ENCODE results near the gene CHAC2. TPM values are rescaled to one million over a fixed set of nuclear protein-coding genes. Genes with fewer than 3 reads are reported as not detected.

The CHAC2 gene
- total and polyA plus RNA-seq, 2 of the 13 experiments (the other 11 are each of a cell fraction or from before 2014, with no cell fraction given): 1.7 to 10.7 TPM

- TF ChIP-seq PAXIP1 (CRISPR knock-in tag; conservative IDR thresholded peaks at IDR 0.05) (no peak), ASH2L (IDR thresholded peaks at IDR 0.05; ENCODE audit: insufficient read length, low read depth, low read length) (no peak), LRRFIP1 (CRISPR knock-in tag; conservative IDR thresholded peaks at IDR 0.05) (no peak), ZKSCAN5 (CRISPR knock-in tag; IDR thresholded peaks at IDR 0.05) (no peak)
These were observed 27.4 kb upstream of the CHAC2 start (continued) for GRCh38 chr2:53740170-53740569.

- no peak for ATAC-seq
- intact Hi-C loops (cut with micrococcal nuclease; ENCODE audit: unreplicated experiment): no loop called here
- no peak overlapping the region for H3K27ac ChIP-seq (ENCODE audit: extremely low read length, insufficient read depth, low read length)
- 0 out of 2 replicates have a peak, but pooled peaks have one; percentile 24 for TF ChIP-seq MAFF (IDR thresholded peaks at IDR 0.05; ENCODE audit: low read depth, low read length)
- TF ChIP-seq MAFK (conservative IDR thresholded peaks at IDR 0.05 in 1 of 2, IDR thresholded peaks at IDR 0.05 in 1 of 2; ENCODE audit: low read length in 2 of 2): peak in 1 of 2 experiments; percentile 56; a peak in 1 of 4 replicates
- TF ChIP-seq POLR2AphosphoS5 (IDR thresholded peaks at IDR 0.05; ENCODE audit: low read depth, low read length): no peak
- TF ChIP-seq PTBP1 (IDR thresholded peaks at IDR 0.05; ENCODE audit: low read depth, low read length, poor library complexity, severe bottlenecking): no peak
- TF ChIP-seq ARHGAP35 (CRISPR knock-in tag; IDR thresholded peaks at IDR 0.05; ENCODE audit: borderline replicate concordance): no peak
- no peak for TF ChIP-seq HCFC1 (IDR thresholded peaks at IDR 0.05; ENCODE audit: low read depth, low read length)
- no peak for DNase-seq (ENCODE audit: low spot score)
- H3K79me2 ChIP-seq (ENCODE audit: insufficient read depth, low read length): no peaks in the 10 kb centered on the region
- BruUV-seq (replicated peaks): no TSS peak
- WGBS (ENCODE audit: low lambda C conversion rate): 96% methylated on average over 2 of the region's 2 CpGs
- H3K9ac ChIP-seq (ENCODE audit: insufficient read depth, low read depth, low read length): no peak overlapping the region
- H3K4me2 ChIP-seq (ENCODE audit: low read depth, low read length): no peak overlapping the region
- ChIA-PET POLR2A (interaction anchor here (1.0 kb wide), 1 partner anchor 23 kb away, joined by 3 read pairs; the partner anchor contains the start of gene CHAC2), CTCF (ENCODE audit: low intra/inter-chr PET ratio, low total read pairs) (no interaction called here)
- no peak overlapping the region for H2AFZ ChIP-seq (ENCODE audit: low read length)
- H3K27me3 ChIP-seq (ENCODE audit: control insufficient read depth in 1 of 2, insufficient read depth in 2 of 2, low read length in 2 of 2): no peaks in the 10 kb centered on the region
- H3K4me3 ChIP-seq (replicated peaks in 1 of 3; ENCODE audit: insufficient read depth in 1 of 3, low read depth in 2 of 3, low read length in 3 of 3): no peak overlapping the region
- FAIRE-seq: no peak
- in situ Hi-C loops (cut with HindIII; ENCODE audit: extremely low pct_ligation_motif_present, low pct_unique_long_range_greater_than_20kb): loop anchor here (10.0 kb wide), 1 partner anchor 320 kb away; no protein-coding TSS in a partner anchor
- peaks cover 4 to 23% of the 10 kb centered on the region in 2 experiments; a peak in 4 of 5 replicates for H3K36me3 ChIP-seq (replicated peaks in 1 of 2; ENCODE audit: control insufficient read depth in 1 of 2, insufficient read depth in 2 of 2, low read length in 2 of 2)
- H3K9me3 ChIP-seq (ENCODE audit: low read length): no peaks in the 10 kb centered on the region
- no peaks in the 10 kb centered on the region for H4K20me1 ChIP-seq (ENCODE audit: insufficient read depth, low read length)
- H3K4me1 ChIP-seq (ENCODE audit: insufficient read depth, low read length): peaks cover 2% of the 10 kb centered on the region; the same call in 1 of the 2 replicates
These were observed 23.1 kb upstream of the CHAC2 start for GRCh38 chr2:53744395-53745065.
